ELR (cell line): Measurements from ENCODE around the gene TLCD3A.
"Not testable (repeated sequence)": the region's sequence is repeated elsewhere in the genome, so short reads cannot be mapped to it uniquely, and the experiment has no call there.

Experiments used
- DNase-seq: peaks from one replicate; pipeline ENCODE4 v3.0.0-alpha.2; 2015; ENCODE audit warnings: low read depth

TLCD3A gene

DNA sequence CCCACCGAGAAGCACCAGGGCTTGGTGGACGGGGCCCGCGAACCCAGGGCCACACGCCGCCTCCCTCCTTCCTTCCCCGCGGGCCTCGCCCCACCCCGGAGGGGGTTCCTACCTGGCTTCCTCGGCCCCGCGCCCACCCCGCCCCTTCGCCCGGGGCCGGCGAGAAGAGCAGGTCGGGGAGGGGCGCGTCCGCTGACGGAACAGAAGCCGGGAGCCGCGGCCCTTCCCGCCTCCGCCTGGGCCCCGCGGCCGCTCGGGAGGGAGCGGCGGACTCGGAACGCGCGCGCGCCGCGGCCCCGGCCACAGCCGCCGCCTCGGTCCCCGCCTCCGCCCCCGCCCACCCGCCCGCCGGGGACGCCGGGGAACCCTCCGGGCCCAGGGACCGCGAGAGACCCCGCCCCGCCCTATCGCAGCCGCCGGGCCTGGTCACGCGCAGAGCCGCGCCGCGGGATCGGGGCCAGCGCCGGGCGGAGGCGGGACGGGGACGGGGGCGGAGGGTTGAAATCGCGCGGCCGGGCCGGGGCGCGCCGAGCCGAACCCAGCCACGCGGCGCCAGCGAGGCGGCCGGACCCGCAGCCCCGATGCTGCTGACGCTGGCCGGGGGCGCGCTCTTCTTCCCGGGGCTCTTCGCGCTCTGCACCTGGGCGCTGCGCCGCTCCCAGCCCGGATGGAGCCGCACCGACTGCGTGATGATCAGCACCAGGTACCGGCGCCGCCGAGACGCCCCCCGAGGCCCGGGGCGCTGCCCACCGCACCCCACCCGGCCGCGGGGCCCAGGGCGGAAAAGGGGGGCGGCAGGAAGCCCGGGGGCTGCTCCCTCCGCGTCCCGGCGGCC is at the start of gene TLCD3A:
TSS of gene TLCD3A (plus strand) at position 530 of the 835 bp plus-strand sequence. CDS start at position 582, 52 bp downstream.
- DNase-seq, result peak; percentile 75

DNA sequence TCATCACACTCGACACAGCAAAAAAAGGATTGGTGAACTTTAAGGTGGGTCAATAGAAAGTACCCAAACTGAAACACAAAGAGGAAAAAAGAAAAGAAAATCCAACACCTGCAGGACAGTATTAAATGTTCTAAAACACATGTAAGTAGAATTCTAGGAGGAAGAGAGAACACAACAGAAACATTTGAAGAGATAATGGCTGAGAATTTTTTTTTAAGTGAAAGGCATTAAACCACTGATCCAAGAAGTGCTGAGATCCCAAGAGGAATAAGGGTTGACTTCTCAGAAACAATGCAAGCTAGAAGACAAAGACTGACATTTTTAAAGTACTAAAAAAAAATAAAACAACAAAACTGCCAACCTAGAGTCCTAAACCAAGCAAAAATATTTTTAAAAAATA is 49.4 kb upstream of the TLCD3A start:
- DNase-seq, result no peak

DNA sequence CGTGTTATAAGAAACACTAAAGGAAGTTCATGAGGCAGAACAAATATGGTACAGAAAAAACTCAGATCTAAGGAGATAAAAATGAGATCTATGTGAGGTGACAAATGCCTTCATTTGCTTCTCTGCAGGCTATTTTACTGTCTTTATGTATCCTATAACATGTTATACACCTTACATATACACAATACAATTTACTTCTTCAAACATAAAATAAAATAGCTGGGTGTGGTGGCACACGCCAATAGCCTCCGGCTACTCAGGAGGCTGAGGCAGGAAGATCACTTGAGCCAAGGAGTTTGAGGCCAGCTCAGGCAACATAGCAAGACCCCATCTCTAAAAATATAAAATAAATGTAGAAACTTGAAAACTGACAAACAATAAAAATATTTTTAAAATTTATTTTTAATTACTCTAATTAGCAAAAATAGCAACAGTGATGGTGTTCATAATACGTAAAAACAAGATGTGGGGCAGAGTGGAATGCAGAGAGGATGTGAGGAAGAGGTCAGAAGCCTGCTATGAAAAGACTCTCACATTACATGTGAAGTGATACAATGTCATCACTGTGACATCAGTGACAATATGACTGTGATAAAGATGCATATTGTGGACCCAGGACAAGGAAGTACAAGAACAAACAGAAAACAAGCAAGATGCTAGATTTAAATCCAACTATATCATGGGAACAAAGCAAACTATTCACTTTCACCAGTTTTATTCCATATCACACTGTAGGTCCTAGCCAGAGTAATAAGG is 48.7 kb upstream of the TLCD3A start:
- no peak for DNase-seq

DNA sequence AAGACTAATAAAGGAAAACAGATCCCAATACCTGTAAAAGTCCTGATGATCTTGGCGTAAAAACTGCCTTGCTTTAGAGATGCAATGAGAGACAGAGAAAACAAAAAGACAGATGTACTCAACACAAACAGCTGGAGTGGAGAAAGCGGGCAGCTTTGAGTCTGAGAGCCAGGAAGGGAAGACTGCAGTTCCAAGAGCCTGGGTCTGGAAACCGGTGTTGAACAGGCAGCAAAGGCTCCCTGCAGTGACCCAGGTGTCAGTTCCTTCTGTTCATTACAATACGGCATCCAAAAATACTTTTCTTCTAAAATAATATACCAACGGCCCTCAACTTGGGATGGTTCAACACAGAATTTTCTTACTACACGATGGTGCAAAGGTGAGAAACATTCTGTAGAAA is 47.4 kb upstream of the TLCD3A start:
- DNase-seq, result no peak

DNA sequence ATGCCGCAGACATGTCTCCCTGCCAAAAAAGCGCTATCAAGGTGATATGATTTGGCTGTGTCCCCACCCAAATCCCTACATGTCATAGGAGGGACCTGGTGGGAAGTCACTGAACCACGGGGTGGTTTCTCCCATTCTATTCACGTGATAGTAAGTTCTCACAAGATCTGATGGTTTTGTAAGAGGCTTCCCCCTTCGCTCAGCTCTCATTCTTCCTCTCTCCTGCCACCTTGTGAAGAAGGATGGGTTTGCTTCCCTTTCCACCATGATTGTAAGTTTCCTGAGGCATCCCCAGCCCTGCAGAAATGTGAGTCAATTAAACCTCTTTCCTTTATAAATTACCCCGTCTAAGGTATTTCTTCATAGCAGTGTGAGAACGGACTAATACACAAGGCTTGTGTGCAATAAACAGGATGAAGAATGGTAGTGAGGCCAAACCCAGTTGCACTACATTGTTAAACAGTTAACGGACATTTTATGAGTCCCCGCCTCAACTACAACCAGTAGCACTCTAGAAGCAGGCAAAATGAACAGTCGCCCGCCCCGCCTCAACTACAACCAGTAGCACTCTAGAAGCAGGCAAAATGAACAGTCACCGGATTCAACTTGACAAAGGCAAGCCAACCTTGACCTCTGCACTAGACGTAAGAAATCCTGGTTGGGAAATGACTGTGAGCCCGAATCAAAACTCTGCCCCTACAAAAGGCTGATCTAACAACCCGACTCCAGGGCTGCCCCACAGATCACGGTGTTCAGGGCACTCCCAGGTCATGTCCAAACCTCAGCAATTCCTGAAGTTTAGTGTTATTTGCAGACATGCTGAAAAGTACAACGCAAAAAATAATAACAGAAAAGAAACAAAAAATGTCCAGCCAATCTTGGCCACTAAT is 44.1 kb upstream of the TLCD3A start:
- DNase-seq, result peak; percentile 46

DNA sequence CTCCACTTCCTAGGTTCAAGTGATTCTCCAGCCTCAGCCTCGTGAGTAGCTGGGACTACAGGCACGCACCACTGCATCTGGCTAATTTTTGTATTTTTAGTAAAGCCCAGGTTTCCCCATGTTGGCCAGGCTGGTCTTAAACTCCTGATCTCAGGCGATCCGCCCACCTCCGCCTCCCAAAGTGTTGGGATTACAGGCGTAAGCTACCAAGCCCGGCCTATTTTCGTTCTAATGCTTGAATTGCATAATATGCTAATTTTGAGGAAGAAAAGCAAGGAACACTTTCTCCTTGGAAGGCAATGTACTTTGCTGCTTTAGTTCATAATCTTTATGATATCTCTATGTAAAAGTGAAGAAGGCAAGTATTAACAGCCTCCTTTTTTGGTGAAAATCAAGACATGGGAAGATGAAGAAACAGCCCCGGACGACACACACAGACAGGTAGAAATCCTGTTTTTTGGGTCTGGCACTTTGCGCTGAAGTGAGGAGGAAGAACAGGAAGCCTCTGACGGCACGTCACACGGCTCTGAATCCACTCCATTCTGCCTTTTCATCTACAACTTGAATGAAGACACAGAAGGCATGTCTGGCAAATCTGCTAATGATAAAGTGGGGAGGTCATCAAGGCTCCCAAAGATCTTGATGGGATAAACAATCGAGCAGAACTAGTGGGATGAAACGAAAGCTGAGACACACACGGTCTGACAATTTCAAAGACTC is 42.7 kb upstream of the TLCD3A start:
- no peak for DNase-seq

DNA sequence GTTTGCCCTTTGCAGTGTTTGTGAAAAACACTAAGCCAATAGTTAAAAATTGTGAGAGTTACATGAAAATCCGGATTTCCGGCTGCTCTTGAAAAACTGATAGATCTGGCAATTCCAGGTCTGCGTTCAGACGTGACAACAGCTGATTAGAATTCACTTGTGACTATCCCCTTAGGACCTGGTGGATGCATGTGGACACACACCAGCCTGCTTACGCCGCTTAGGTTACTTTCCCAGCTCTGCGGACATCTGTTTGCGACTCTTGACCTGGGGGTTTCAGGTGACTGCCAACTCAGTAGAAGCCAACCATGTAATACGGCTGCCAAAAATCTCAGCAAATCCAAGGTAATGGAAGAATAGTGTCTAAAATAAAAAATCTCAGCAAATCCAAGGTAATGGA is 42.0 kb upstream of the TLCD3A start:
- no peak for DNase-seq

DNA sequence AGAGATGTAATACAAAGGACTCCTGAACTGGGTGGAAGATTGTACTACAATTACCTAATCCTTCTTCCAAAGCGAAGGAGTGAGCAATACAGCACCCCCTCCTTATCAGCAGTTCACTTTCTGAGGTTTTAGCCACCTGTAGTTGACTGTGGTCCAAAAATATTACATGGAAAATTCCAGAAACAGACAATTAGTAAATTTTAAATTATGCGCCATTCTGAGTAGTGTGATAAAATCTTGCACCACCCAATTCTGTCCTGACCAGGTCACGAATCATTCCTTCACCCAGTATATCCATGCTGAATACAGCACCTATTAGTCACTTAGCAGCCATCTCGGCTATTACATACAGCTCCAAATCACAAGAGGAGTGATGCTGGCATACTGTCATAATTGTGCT is 41.0 kb upstream of the TLCD3A start:
- DNase-seq, result peak; percentile 92

DNA sequence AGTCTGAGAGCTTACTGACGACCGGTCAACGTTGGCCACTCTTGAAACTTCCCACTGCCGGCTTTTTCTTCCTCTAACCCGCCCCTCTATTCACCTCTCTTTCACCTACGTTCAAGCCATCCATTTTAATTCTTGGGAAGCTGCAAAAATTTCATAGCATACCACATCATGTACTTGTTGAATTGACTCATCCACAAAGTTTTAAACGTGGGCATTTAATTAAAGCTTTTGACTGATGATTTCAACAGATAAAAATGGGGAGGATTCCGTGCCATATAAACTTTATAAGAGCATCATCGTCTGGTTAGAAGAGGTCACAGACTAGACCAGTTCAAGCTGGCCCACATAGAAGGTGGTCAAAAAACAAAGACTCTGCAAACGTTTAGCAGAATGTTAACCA is 40.3 kb upstream of the TLCD3A start:
- DNase-seq, result peak; percentile 93

DNA sequence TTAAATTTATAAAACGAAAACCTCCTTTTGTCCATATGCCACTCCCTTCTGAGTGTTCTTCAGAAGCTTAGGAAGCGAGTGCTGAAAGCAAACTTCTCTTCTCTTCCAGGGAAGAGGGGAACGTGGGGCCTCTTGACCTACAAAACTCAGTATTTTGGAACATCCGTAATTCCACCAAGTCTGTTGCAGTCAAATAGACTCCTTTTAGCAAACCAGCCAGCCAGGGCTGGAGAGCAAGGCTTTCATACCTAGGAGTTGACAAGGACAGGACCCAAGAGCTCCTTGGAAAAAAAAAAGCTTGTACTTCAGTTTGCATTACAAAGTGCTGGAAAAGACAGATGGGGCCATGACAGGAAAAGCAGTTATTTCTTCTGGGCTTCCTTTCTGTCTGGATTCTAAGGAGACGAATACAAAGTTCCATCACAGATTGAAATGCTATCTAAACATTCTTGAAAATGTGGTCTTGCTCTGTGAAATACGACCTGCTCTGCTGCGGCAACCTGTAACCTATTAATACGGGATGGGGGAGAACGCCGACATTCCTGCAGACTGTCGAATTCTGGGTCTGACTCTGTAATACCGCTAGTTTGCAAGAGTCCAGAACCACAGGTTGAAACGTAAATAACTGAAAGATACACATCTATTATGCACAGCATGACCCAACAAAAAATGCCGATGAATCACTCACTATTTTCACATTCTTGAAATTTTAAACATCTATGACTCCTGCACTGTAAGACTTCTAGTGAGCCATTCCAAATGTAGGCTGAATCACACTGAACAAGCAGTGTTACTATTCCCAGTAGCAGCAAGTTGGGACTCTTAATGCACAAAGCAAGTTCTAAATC is 38.4 kb upstream of the TLCD3A start:
- peak; percentile 99 for DNase-seq

DNA sequence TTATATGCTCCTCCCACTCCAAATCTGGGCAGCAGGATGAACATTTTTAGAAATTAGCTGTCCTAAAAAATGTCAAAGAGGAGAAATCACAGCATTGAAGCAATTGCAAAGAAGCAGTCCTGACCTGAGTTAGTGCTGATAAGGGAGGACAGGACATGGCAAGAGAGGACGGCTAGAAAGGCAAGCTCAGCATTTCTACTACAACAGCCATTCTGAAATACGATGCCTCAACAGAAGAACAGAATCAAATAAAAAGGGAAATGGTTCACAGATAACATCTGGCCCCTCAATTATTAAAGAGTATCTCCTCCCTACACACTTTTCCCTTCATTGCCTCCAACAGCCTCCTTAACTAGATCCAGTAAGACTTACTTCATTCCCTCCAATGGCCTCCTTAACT is 36.0 kb upstream of the TLCD3A start:
- DNase-seq, result no peak

DNA sequence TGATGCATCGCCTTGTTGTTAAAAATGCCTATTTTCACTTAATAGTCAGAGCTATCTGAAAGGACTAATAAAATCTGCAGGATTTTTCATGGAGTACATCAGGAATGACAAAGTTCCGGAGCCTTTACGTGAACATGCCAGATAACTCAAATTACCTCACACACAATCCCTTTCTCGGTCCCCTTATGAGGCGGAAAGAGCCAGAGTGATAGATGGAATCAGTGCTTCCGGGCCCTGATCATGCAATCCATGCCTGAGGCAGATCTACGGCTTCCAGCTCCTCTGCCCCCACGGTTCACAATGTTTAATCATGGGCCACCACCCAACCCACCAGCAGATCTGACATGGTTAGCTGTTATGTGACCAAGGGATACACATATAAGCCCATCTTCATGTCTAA is 34.7 kb upstream of the TLCD3A start:
- no peak for DNase-seq

DNA sequence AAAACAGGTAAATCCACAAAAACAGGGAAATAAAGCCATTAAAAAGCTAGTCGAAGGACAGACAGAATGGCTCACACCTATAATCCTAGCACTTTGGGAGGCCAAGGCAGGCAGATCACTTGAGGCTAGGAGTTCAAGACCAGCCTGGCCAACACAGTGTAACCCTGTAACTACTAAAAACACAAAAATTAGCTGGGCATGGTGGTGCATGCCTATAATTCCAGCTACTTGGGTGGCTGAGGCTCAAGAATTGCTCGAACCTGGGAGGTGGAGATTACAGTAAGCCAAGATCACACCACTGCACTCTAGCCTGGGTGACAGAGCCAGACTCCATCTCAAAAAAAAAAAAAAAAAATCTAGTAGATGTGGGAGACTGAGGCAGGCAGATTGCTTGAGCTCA is 34.3 kb upstream of the TLCD3A start:
- DNase-seq, result not testable (repeated sequence)

DNA sequence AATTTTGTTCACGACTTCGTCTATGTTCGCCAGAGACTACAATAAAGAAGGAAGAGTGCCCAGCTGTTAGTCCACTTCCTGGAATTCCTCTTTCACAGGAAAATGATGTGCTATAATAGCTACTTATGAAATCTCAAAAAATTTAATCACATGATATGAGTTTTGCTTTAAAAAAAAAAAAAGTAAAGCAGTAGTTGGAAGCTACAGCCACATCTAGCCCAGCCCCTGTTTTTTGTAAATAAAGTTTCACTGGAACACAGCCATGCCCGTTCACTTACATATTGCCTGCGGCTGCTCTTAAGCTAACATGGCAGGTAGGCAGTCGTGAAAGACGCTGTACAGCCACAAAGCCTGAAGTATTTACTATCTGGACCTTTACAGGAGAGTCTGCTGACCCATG is 33.1 kb upstream of the TLCD3A start:
- no peak for DNase-seq

DNA sequence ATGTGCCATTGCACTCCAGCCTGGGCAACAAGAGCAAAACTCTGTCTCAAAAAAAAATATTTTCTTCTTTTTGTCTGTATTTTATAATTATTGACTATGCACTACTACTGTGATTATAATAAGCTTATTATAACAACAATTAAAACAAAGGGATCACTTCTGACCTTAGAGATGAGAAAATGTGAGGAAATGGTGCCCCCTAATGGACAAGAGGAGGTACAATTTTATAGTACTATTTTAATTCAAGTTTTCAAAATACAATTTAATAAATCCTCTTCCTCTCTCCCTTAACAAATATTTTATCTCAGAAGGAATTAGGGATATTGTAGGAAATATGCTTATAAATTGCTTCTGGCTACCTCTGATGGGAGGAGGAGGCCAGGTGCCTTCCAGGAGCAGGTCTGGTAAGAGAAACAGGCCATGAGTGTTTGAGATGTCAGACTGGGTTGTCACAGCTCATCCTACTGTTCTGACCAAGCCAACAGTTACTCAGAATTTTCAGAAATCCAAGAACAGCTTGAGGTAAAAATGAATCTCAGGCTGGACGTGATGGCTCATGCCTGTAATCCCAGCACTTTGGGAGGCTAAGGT is 31.8 kb upstream of the TLCD3A start:
- peak; percentile 61 for DNase-seq

DNA sequence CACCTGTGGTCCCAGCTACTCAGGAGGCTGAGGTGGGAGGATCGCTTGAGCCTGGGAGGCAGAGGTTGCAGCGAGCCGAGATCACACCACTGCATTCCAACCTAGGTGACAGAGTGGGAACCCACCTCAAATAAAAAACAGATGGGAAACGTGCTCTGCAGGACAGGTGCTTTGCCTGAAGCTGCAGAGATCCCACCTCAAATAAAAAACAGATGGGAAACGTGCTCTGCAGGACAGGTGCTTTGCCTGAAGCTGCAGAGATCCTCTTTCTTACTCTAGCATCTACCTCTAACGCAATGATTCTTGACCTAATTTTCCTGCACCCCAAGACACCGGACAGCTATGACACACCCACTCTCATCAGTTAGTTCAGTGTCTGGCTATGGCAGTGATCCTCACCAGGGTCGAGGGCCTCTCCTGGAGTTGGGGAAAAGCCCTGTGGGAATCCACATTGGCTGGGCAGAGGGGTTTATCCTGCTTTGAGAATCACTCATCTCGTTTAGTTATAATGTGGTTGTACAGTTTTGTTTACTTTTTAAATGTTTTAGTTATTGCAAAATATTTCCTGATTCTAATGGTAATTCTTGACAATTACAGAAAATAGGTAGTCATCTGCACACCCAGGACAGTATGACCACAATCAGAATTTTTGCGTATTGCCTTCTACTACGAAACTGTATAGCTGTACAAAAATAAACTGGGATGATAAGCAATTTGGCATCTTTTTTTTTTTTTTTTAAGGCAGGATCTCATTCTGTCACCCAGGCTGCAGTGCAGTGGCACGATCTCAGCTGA is 29.1 kb upstream of the TLCD3A start:
- DNase-seq, result no peak

DNA sequence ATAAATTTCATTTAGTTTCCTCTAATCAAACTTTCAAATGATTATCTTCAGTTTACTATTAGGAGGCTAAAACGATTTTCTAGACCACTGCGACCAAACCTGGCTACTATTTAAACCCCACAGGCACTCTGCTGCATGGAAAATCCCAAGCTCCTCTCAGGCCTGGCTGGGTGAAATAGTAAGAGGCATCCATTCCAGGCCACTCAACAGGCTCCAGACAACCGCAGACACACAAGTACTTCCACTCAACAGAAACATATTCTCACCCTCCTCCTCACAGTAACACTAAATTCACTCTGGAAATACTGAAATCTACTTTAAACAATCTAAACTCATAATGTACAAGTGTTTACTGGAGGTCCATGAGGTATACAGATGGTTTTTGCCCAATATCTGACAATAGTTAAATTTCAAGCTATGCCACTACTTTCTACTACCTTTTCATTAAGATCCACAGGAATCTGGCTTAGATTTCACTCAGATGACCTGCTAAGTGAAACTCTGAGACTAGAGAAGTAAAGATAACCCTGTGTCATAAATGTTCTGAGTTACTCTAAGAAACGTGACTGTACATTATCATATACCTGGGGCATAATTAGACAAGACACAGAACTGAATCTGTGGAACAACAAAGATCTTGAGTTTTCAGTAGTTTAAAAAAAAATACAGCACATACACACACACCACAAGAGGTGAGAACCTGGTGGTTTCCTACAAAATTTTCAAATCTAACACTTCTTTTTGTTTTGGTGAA is 28.1 kb upstream of the TLCD3A start:
- no peak for DNase-seq

DNA sequence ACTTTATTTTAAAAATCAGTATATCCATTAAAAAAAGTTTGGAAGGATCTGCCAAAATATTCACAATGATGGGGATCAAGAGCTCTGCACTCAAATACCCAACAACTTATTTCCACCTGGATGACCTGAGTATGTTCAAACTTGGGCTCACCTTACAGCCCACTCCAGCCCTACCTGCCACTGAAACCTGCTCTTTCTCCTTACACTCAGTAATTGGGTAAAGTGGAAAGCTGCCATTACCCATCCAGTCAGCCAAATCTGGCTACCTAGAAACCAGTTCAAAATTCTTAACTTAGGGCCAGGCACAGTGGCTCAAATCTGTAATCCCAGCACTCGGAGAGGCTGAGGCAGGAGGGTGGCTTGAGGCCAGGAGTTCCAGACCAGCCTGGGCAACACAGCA is 27.4 kb upstream of the TLCD3A start:
- DNase-seq, result no peak

DNA sequence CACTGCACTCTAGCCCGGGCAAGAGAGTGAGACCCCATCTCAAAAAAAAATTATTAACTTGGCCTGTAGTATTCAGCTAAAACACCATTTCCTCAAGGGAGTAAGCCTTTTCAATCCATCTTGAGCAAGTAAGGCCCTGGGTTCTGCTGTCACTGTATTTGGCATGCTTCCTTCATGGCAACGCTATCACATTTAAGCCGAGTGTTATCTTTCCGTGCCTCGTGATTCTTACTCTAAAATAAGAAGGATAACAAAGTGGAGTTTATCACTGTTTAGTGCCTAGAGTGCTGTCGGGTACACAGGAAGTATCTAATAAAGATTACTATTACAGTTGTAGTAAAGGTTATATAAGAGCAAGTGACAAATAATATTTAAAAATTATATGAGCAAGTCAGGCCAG is 26.5 kb upstream of the TLCD3A start:
- DNase-seq, result no peak
